PC-3 (cell line): ENCODE data around the gene MIOX. TPM values are rescaled to one million over a fixed set of nuclear protein-coding genes. Genes with fewer than 3 reads are reported as not detected.

Experiments used
- ATAC-seq: fragments of 200-7000 bp; cut with Tn5 transposase; 2 replicates; pipeline ENCODE4 v1.9.1; 2020; ENCODE audit warnings: mild to moderate bottlenecking, moderate library complexity
- BruUV-seq: library from RNA; stranded (reverse); fragments of 400-500 nt; replicated peaks from 2 replicates; lab custom pipeline; 2021; lab: Mats Ljungman, UMichigan
- CTCF ChIA-PET: fragments of 300-600 bp; sonication (Branson Sonifier 250); formaldehyde crosslinking; loops from one replicate; lab custom pipeline; 2022; ENCODE audit warnings: antibody characterized with exemption; lab: Charles Lee
- POLR2A ChIA-PET: fragments of 300-600 bp; sonication (Branson Sonifier 250); formaldehyde crosslinking; loops from one replicate; lab custom pipeline; 2022; ENCODE audit warnings: antibody characterized with exemption; ENCODE audit not compliant: unreplicated experiment; lab: Charles Lee
- DNase-seq: peaks from one replicate; pipeline ENCODE4 v3.0.0-alpha.2; 2015
- H2AFZ ChIP-seq: fragments of 300-600 bp; sonication (generic); 2 replicates; pipeline ENCODE4 v1.6.0; 2016; ENCODE audit warnings: antibody characterized with exemption, low read length
- H3F3A ChIP-seq: fragments of 300-600 bp; sonication (generic); one replicate; pipeline ENCODE4 v1.6.0; 2017; ENCODE audit warnings: antibody characterized with exemption, low read length, control low read depth, mild to moderate bottlenecking; ENCODE audit not compliant: unreplicated experiment
- H3K27ac ChIP-seq: fragments of 300-600 bp; sonication (generic); 2 replicates; pipeline ENCODE4 v1.5.1; 2016; ENCODE audit warnings: mild to moderate bottlenecking, low read length
- H3K27me3 ChIP-seq: fragments of 300-600 bp; sonication (generic); 2 replicates; pipeline ENCODE4 v1.6.1; 2016; ENCODE audit warnings: low read length, mixed read lengths
- H3K36me3 ChIP-seq: fragments of 300-600 bp; sonication (generic); 2 replicates; pipeline ENCODE4 v1.6.1; 2016; ENCODE audit warnings: low read depth, mixed run types, low read length, mixed read lengths
- H3K4me1 ChIP-seq: fragments of 300-600 bp; sonication (generic); 2 replicates; pipeline ENCODE4 v1.5.1; 2016; ENCODE audit warnings: low read length; ENCODE audit not compliant: insufficient read depth
- H3K4me2 ChIP-seq: fragments of 300-600 bp; sonication (generic); 2 replicates; pipeline ENCODE4 v1.6.0; 2016; ENCODE audit warnings: low read length
- H3K4me3 ChIP-seq: fragments of 300-600 bp; sonication (generic); 2 replicates; pipeline ENCODE4 v1.5.1; 2016; ENCODE audit warnings: mild to moderate bottlenecking, low read length, mixed read lengths
- H3K79me2 ChIP-seq: fragments of 300-600 bp; sonication (generic); 2 replicates; pipeline ENCODE4 v1.6.1; 2017; ENCODE audit warnings: low read length, mixed read lengths
- H3K9ac ChIP-seq: fragments of 300-600 bp; sonication (generic); 2 replicates; pipeline ENCODE4 v1.6.0; 2016; ENCODE audit warnings: mild to moderate bottlenecking, low read length
- H3K9me2 ChIP-seq: fragments of 300-600 bp; sonication (generic); replicated peaks from 2 replicates; pipeline ENCODE4 v1.6.1; 2016; ENCODE audit warnings: mixed run types, low read length, mixed read lengths
- H3K9me3 ChIP-seq: fragments of 300-600 bp; sonication (generic); 2 replicates; pipeline ENCODE4 v1.6.1; 2016; ENCODE audit warnings: low read length, mixed read lengths
- H4K20me1 ChIP-seq: fragments of 300-600 bp; sonication (generic); 2 replicates; pipeline ENCODE4 v1.6.1; 2016; ENCODE audit warnings: low read length, mixed read lengths
- CTCF ChIP-seq: fragments of 300-600 bp; sonication (generic); conservative IDR thresholded peaks from 2 replicates; pipeline ENCODE4 v1.5.1; 2017; ENCODE audit warnings: antibody characterized with exemption, low read depth, mild to moderate bottlenecking, low read length
- EZH2 ChIP-seq: fragments of 300-600 bp; sonication (generic); IDR thresholded peaks from one replicate; pipeline ENCODE4 v1.6.1; 2017; ENCODE audit warnings: antibody characterized with exemption, mild to moderate bottlenecking, low read length; ENCODE audit not compliant: unreplicated experiment
- EZH2phosphoT487 ChIP-seq: fragments of 300-600 bp; sonication (generic); IDR thresholded peaks from 2 replicates; pipeline ENCODE4 v1.6.1; 2018; ENCODE audit warnings: mild to moderate bottlenecking, antibody characterized with exemption, low read length, borderline replicate concordance
- intact Hi-C: fragments of 100-400 bp; cut with micrococcal nuclease; formaldehyde crosslinking; loops from 2 replicates; pipeline ENCODE4 v1.9.0; 2023
- total RNA-seq: library from RNA; depleted of rRNA; stranded (reverse); fragments of >200 nt; gene quantifications from 2 replicates; pipeline ENCODE4 v1.2.3, GENCODE V29; 2014

The MIOX gene
- total RNA-seq, 1 experiment from 2014 or later: not detected

- Histone ChIP-seq H2AFZ (no peak overlapping the region), H3K27me3 (no peaks in the 10 kb centered on the region), H3K4me3 (no peak overlapping the region), H3K9me2 (no peaks in the 10 kb centered on the region), H3K79me2 (no peaks in the 10 kb centered on the region), H3K27ac (no peak overlapping the region), H3F3A (no peaks in the 10 kb centered on the region), H4K20me1 (no peaks in the 10 kb centered on the region), H3K4me2 (no peak overlapping the region), H3K36me3 (no peaks in the 10 kb centered on the region), H3K9me3 (no peaks in the 10 kb centered on the region), H3K4me1 (no peaks in the 10 kb centered on the region), H3K9ac (no peak overlapping the region)
- BruUV-seq: no TSS peak
- no peak for TF ChIP-seq CTCF
- TF ChIP-seq EZH2phosphoT487: no peak
- TF ChIP-seq EZH2: no peak
- no peak for ATAC-seq
- no peak for DNase-seq
- intact Hi-C loops: no loop called here
- CTCF ChIA-PET: no interaction called here
- POLR2A ChIA-PET: no interaction called here
These were observed 39.7 kb upstream of the MIOX start for GRCh38 chr22:50446708-50447575.

GRCh38 chr22:50447576-50448551 lies 38.8 kb upstream of the MIOX start:
- POLR2A ChIA-PET: no interaction called here
- TF ChIP-seq EZH2phosphoT487 (no peak), CTCF (no peak), EZH2 (no peak)
- no peaks in the 10 kb centered on the region for H4K20me1 ChIP-seq

More at GRCh38 chr22:50447576-50448551, 38.8 kb upstream of the MIOX start:
- no peaks in the 10 kb centered on the region for H3K27me3 ChIP-seq
- intact Hi-C loops: no loop called here
- H3K4me1 ChIP-seq: no peaks in the 10 kb centered on the region
- no peaks in the 10 kb centered on the region for H3K79me2 ChIP-seq
- H3K36me3 ChIP-seq: no peaks in the 10 kb centered on the region
- H3K4me3 ChIP-seq: no peak overlapping the region
- no peaks in the 10 kb centered on the region for H3K9me3 ChIP-seq
- no peak overlapping the region for H2AFZ ChIP-seq
- no peaks in the 10 kb centered on the region for H3K9me2 ChIP-seq
- H3K4me2 ChIP-seq: no peak overlapping the region
- H3K27ac ChIP-seq: no peak overlapping the region
- no peaks in the 10 kb centered on the region for H3F3A ChIP-seq
- no peak for DNase-seq
- no TSS peak for BruUV-seq
- no peak overlapping the region for H3K9ac ChIP-seq
- CTCF ChIA-PET: no interaction called here
- peak; percentile 20; the same call in 1 of the 2 replicates for ATAC-seq
